NOMO-1 (cell line): ENCODE data around the gene MED7.
A peak's percentile ranks its signal among the peaks of the same experiment; 100 is the strongest.

Experiments
- DNase-seq, 2 experiments: peaks; one replicate each; lab custom pipeline; 2025; ENCODE audit not compliant: unreplicated experiment in 2 of 2; lab: John Stamatoyannopoulos, UW

The MED7 gene

GRCh38 chr5:157107508-157107907 is 35.2 kb downstream of the MED7 start:
- no peak for DNase-seq

GRCh38 chr5:157106630-157107461 is 35.8 kb downstream of the MED7 start:
- peak; percentile 12 to 76 for DNase-seq

DNA sequence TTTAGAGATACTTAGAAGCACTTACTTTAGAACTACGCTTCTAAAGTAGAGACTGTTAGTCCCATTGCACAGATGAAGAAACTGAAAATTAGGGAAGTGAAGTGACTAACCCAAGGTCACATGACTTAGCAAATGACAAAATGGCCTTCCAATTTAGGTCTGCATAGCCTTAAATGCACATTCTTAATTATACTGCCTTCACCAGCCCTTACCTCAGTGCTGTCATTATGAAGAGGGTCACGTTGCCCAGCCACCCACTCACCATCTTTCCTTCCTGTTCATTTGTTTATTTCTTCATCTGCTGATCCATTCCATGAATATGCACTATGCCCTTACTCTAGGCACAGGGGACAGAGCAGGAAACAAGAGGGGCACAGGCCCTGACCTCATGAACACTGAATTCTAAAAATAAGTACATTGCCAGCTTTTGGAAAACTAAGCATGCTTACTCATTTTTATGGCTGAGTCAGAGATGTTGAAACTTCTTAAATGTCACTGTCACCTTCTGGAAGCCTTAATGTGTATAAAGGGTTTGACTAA is 42.5 kb downstream of the MED7 start:
- peak; percentile 70 to 89 for DNase-seq

DNA sequence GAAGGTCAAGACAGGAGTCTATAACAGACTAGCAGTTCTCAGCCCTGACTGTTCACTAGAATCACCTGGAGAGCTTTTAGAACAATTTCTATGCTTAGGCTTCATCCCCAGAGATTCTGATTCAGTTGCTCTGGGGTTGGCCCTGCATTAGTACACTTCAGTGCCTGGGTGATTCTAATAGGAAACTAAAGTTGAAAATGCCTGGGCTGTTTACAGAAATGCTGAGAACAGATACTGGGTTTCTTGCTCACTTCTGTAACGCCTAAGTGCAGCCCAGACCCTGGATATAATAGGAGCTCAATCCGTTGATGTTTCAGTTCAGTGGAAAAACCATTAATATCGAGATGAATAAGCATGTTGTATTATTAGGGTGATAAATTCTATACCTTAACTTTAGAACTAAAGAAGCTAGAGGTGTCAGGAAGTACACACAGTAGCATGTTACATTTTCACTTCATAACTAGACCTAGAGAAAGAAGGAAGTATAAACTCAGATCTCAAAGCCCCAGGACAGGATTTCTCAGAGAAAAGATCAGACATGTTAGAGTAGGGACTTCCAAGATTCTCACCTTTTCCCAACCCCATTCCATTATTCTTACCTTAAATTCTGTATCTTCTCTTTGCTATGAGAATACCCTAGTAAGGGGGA is 54.2 kb downstream of the MED7 start:
- no peak for DNase-seq
